HEK293T (cell line): ENCODE data around the gene CDK5RAP3.

Source experiments
- CTCF ChIA-PET: fragments of 350-600 bp; formaldehyde crosslinking; extraction: SDS; loops from one replicate; lab custom pipeline; 2021; ENCODE audit warnings: antibody characterized with exemption, inconsistent platforms; lab: Yijun Ruan, JAX
- POLR2A ChIA-PET: fragments of 350-600 bp; formaldehyde crosslinking; extraction: SDS; loops from one replicate; lab custom pipeline; 2020; ENCODE audit warnings: antibody characterized with exemption, inconsistent platforms; lab: Yijun Ruan, JAX
- DNase-seq: peaks from one replicate; pipeline ENCODE4 v3.0.0; 2012; ENCODE audit warnings: mixed read lengths; ENCODE audit errors: extremely low spot score
- ARNT ChIP-seq: fragments of 450-650 bp; IDR thresholded peaks from 2 replicates; pipeline ENCODE4 v1.6.1; 2017; ENCODE audit warnings: mild to moderate bottlenecking
- BHLHE40 ChIP-seq: fragments of 450-650 bp; IDR thresholded peaks from 2 replicates; pipeline ENCODE4 v1.6.1; 2016; ENCODE audit warnings: mild to moderate bottlenecking, moderate library complexity, borderline replicate concordance
- CTBP1 ChIP-seq: fragments of 450-650 bp; IDR thresholded peaks from 2 replicates; pipeline ENCODE4 v1.6.1; 2016; ENCODE audit warnings: borderline replicate concordance
- ELF4 ChIP-seq: fragments of 450-650 bp; IDR thresholded peaks from 2 replicates; pipeline ENCODE4 v1.6.1; 2017; ENCODE audit warnings: antibody characterized with exemption
- FOXA1 ChIP-seq: fragments of 450-650 bp; IDR thresholded peaks from 2 replicates; pipeline ENCODE4 v1.6.1; 2016; ENCODE audit warnings: mild to moderate bottlenecking
- FOXK2 ChIP-seq: fragments of 450-650 bp; IDR thresholded peaks from 2 replicates; pipeline ENCODE4 v1.6.1; 2016; ENCODE audit warnings: mild to moderate bottlenecking
- FOXM1 ChIP-seq: fragments of 450-650 bp; IDR thresholded peaks from 2 replicates; pipeline ENCODE4 v1.6.1; 2017; ENCODE audit warnings: mild to moderate bottlenecking, borderline replicate concordance
- HDGF ChIP-seq: fragments of 450-650 bp; IDR thresholded peaks from 2 replicates; pipeline ENCODE4 v1.6.1; 2017; ENCODE audit warnings: antibody characterized with exemption, borderline replicate concordance
- L3MBTL2 ChIP-seq: fragments of 450-650 bp; conservative IDR thresholded peaks from 2 replicates; pipeline ENCODE4 v1.6.1; 2016; ENCODE audit warnings: mild to moderate bottlenecking
- LEF1 ChIP-seq: fragments of 450-650 bp; IDR thresholded peaks from 2 replicates; pipeline ENCODE4 v1.6.1; 2017; ENCODE audit warnings: mild to moderate bottlenecking, borderline replicate concordance
- NFRKB ChIP-seq: fragments of 450-650 bp; IDR thresholded peaks from 2 replicates; pipeline ENCODE4 v1.6.1; 2016; ENCODE audit warnings: mild to moderate bottlenecking, moderate library complexity
- SP1 ChIP-seq: fragments of 450-650 bp; IDR thresholded peaks from 2 replicates; pipeline ENCODE4 v1.6.1; 2017
- SUZ12 ChIP-seq: fragments of 450-650 bp; IDR thresholded peaks from 2 replicates; pipeline ENCODE4 v1.6.1; 2016; ENCODE audit warnings: mild to moderate bottlenecking
- TARDBP ChIP-seq: fragments of 450-650 bp; IDR thresholded peaks from 2 replicates; pipeline ENCODE4 v1.6.1; 2016
- ZNF384 ChIP-seq: fragments of 450-650 bp; IDR thresholded peaks from 2 replicates; pipeline ENCODE4 v1.6.1; 2016
- TF ChIP-seq, protein P1 (sequence below): fragments of 450-650 bp; IDR thresholded peaks from 2 replicates; pipeline ENCODE4 v1.6.1; 2016

Gene CDK5RAP3

GRCh38 chr17:47953909-47954308 is 17.0 kb upstream of the CDK5RAP3 start:
- POLR2A ChIA-PET, result interaction anchor here (1.4 to 1.7 kb wide), 2 partner anchors 12 to 17 kb away, joined by 4 to 8 read pairs; partner anchors contain the start of genes CDK5RAP3 and PNPO
- CTCF ChIA-PET, result interaction anchor here (0.6 to 1.9 kb wide), 3 partner anchors 9 to 741 kb away, joined by 3 to 6 read pairs (median 3); no protein-coding TSS in a partner anchor

GRCh38 chr17:47955497-47956461 is 15.1 kb upstream of the CDK5RAP3 start:
- POLR2A ChIA-PET, result interaction anchor here (0.9 to 3.0 kb wide), 4 partner anchors 9 to 16 kb away, joined by 3 to 14 read pairs (median 8); partner anchors contain the start of genes CDK5RAP3 and PNPO
- TF ChIP-seq BHLHE40 (no peak), ELF4 (no peak), FOXM1 (no peak), LEF1 (no peak), SP1 (no peak)
- DNase-seq, result no peak
- CTCF ChIA-PET, result interaction anchor here (0.7 to 3.2 kb wide), 6 partner anchors 9 to 115 kb away, joined by 3 to 16 read pairs (median 4); partner anchors contain the start of genes PNPO and SCRN2

More at GRCh38 chr17:47953909-47954308, 17.0 kb upstream of the CDK5RAP3 start:
- TF ChIP-seq CTBP1 (no peak), FOXM1 (no peak), FOXA1 (no peak), L3MBTL2 (no peak), TARDBP (no peak), NFRKB (no peak), SP1 (no peak), ZNF384 (no peak), LEF1 (no peak), SUZ12 (no peak), HDGF (no peak), ARNT (no peak), FOXK2 (no peak)
- TF ChIP-seq, protein P1, sequence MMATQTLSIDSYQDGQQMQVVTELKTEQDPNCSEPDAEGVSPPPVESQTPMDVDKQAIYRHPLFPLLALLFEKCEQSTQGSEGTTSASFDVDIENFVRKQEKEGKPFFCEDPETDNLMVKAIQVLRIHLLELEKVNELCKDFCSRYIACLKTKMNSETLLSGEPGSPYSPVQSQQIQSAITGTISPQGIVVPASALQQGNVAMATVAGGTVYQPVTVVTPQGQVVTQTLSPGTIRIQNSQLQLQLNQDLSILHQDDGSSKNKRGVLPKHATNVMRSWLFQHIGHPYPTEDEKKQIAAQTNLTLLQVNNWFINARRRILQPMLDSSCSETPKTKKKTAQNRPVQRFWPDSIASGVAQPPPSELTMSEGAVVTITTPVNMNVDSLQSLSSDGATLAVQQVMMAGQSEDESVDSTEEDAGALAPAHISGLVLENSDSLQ, result no peak
- DNase-seq, result no peak

GRCh38 chr17:47956791-47957590 is 13.9 kb upstream of the CDK5RAP3 start:
- TF ChIP-seq BHLHE40 (no peak), SP1 (no peak), SUZ12 (no peak), TARDBP (no peak)
- TF ChIP-seq, protein P1, result no peak
- POLR2A ChIA-PET, result interaction anchor here (0.9 to 3.0 kb wide), 6 partner anchors 10 to 125 kb away, joined by 3 to 14 read pairs (median 4); partner anchors contain the start of genes CDK5RAP3, LRRC46, MRPL10 and PNPO
- CTCF ChIA-PET, result interaction anchor here (0.8 to 3.2 kb wide), 6 partner anchors 8 to 116 kb away, joined by 3 to 16 read pairs (median 5); partner anchors contain the start of genes CDK5RAP3, PNPO and SCRN2
- DNase-seq, result no peak

GRCh38 chr17:47957591-47958490 is 13.1 kb upstream of the CDK5RAP3 start, which contains the start of gene PRR15L:
PRR15L (minus strand) TSS chr17:47957883; CDS start chr17:47953234, 4,649 bp downstream.
- POLR2A ChIA-PET, result interaction anchor here (0.9 to 3.0 kb wide), 6 partner anchors 11 to 126 kb away, joined by 3 to 14 read pairs (median 4); partner anchors contain the start of genes CDK5RAP3, LRRC46, MRPL10 and PNPO
- TF ChIP-seq TARDBP (no peak), NFRKB (no peak), FOXA1 (no peak), FOXM1 (no peak), ZNF384 (no peak), CTBP1 (no peak), HDGF (no peak), SP1 (no peak), FOXK2 (no peak), SUZ12 (no peak), BHLHE40 (no peak), ARNT (no peak), ELF4 (no peak), L3MBTL2 (no peak), LEF1 (no peak)
- TF ChIP-seq, protein P1, result no peak
- no peak for DNase-seq
- CTCF ChIA-PET, result interaction anchor here (0.7 to 3.2 kb wide), 4 partner anchors 9 to 15 kb away, joined by 3 to 16 read pairs (median 8); partner anchors contain the start of gene CDK5RAP3
